K562 (cell line): ENCODE data around the gene ZNF513. TPM values are rescaled to one million over a fixed set of nuclear protein-coding genes. Genes with fewer than 3 reads are reported as not detected.

Experiments
- CREB1 ChIP-seq, 2 experiments: sonication (generic) in 1 of 2; formaldehyde crosslinking in 1 of 2; IDR thresholded peaks; 2 replicates each; pipeline versions ENCODE4 v1.6.1 to v1.8.0; 2012 to 2022; ENCODE audit warnings: inconsistent platforms in 1 of 2, mild to moderate bottlenecking in 1 of 2, missing genetic modification reagents in 1 of 2, moderate library complexity in 1 of 2
- CXXC5 ChIP-seq: fragments of 250-450 bp; sonication (Bioruptor Pico); IDR thresholded peaks from 2 replicates; pipeline ENCODE4 v1.8.0; 2022; ENCODE audit warnings: inconsistent platforms, mild to moderate bottlenecking, moderate library complexity
- DDX20 ChIP-seq: fragments of 450-650 bp; IDR thresholded peaks from 2 replicates; pipeline ENCODE4 v1.6.1; 2016; ENCODE audit warnings: missing genetic modification characterization, low read depth, mild to moderate bottlenecking, missing compliant biosample characterization, moderate library complexity
- EP300 ChIP-seq: IDR thresholded peaks from 2 replicates; pipeline ENCODE4 v1.6.1; 2012; ENCODE audit warnings: low read length, improper control_type of control experiment
- GABPB1 ChIP-seq: sonication (generic); formaldehyde crosslinking; IDR thresholded peaks from 2 replicates; pipeline ENCODE4 v1.8.0; 2022; ENCODE audit warnings: mild to moderate bottlenecking, missing genetic modification reagents
- KLF6 ChIP-seq: fragments of 250-450 bp; sonication (Bioruptor Pico); IDR thresholded peaks from 2 replicates; pipeline ENCODE4 v1.4.0; 2020; ENCODE audit warnings: mild to moderate bottlenecking, moderate library complexity, borderline replicate concordance
- PHF8 ChIP-seq: fragments of 200-600 bp; sonication (generic); IDR thresholded peaks from 2 replicates; pipeline ENCODE4 v1.6.1; 2012; ENCODE audit warnings: mixed run types, mild to moderate bottlenecking, inconsistent platforms, low read length, moderate library complexity, borderline replicate concordance
- RUNX1 ChIP-seq: sonication (generic); IDR thresholded peaks from 2 replicates; pipeline ENCODE4 v1.6.1; 2016; ENCODE audit warnings: antibody characterized with exemption, low read depth
- SAFB2 ChIP-seq: fragments of 200-400 bp; formaldehyde crosslinking; IDR thresholded peaks from 2 replicates; pipeline ENCODE4 v1.6.1; 2018; ENCODE audit warnings: borderline replicate concordance, low read length, low read depth, moderate library complexity; ENCODE audit not compliant: severe bottlenecking
- TBL1XR1 ChIP-seq, 2 experiments: IDR thresholded peaks; 2 replicates each; pipeline ENCODE4 v1.6.1; 2012; ENCODE audit warnings: improper control_type of control experiment in 2 of 2, low read length in 2 of 2, mild to moderate bottlenecking in 1 of 2
- ZBTB1 ChIP-seq: sonication (generic); formaldehyde crosslinking; IDR thresholded peaks from 2 replicates; pipeline ENCODE4 v1.8.1; 2023; ENCODE audit warnings: missing genetic modification reagents, low read depth, mild to moderate bottlenecking, borderline replicate concordance
- ZFPM2 ChIP-seq: fragments of 250-450 bp; sonication (Bioruptor Pico); IDR thresholded peaks from 2 replicates; pipeline ENCODE4 v1.5.1; 2022; ENCODE audit warnings: mild to moderate bottlenecking
- ZNF121 ChIP-seq: sonication (generic); formaldehyde crosslinking; conservative IDR thresholded peaks from 2 replicates; pipeline ENCODE4 v1.8.0; 2022; ENCODE audit warnings: missing genetic modification reagents
- ZNF134 ChIP-seq: fragments of 250-450 bp; sonication (Bioruptor Pico); conservative IDR thresholded peaks from 2 replicates; pipeline ENCODE4 v1.4.0; 2020
- ZNF436 ChIP-seq: fragments of 250-450, 450-650 bp; sonication (Bioruptor Pico); formaldehyde crosslinking; IDR thresholded peaks from 2 replicates; pipeline ENCODE4 v1.7.0; 2020; ENCODE audit warnings: mild to moderate bottlenecking
- ZNF586 ChIP-seq: fragments of 450-650 bp; formaldehyde crosslinking; conservative IDR thresholded peaks from 2 replicates; pipeline ENCODE4 v1.4.0; 2020; ENCODE audit warnings: mild to moderate bottlenecking, moderate library complexity
- ZNF75A ChIP-seq: fragments of 450-650 bp; formaldehyde crosslinking; IDR thresholded peaks from 2 replicates; pipeline ENCODE4 v1.4.0; 2020; ENCODE audit warnings: mild to moderate bottlenecking
- polyA plus RNA-seq, 8 experiments: library from polyadenylated mRNA; depleted of rRNA in 4 of 8; stranded (reverse) in 5 of 8; unstranded in 3 of 8; fragments of >200 nt; fragmentation: Nextera tagmentation in 2 of 8; fragmentation: Illumina TruSeq in 1 of 8; extraction: Ambion mirVana in 2 of 8; extraction: Trizol in 1 of 8; gene quantifications; 2 replicates each; pipeline versions ENCODE4 v1.2.1 to v1.2.3, GENCODE V29; 2011 to 2014; ENCODE audit warnings: inconsistent platforms in 1 of 8, missing spikeins in 1 of 8
- total RNA-seq, 7 experiments: library from RNA; depleted of rRNA in 6 of 7; stranded (reverse); fragments of >200 nt in 6 of 7; fragmentation: Illumina TruSeq in 2 of 7; extraction: Trizol in 2 of 7; gene quantifications; 2 replicates each; pipeline versions ENCODE4 v1.2.1 to v1.2.3, GENCODE V29; 2011 to 2021; ENCODE audit warnings: low replicate concordance in 1 of 7
- TF ChIP-seq, protein P1 (sequence below): fragments of 200-600 bp; sonication (generic); IDR thresholded peaks from one replicate; pipeline ENCODE4 v1.6.1; 2012; ENCODE audit warnings: mild to moderate bottlenecking, low read depth, low read length, inconsistent platforms

Gene ZNF513
- total and polyA plus RNA-seq, 9 of the 15 experiments (the other 6 are each of a cell fraction or from before 2014, with no cell fraction given) = 0.04 to 13.6 (median 4.4) TPM

- TF ChIP-seq, protein P1, sequence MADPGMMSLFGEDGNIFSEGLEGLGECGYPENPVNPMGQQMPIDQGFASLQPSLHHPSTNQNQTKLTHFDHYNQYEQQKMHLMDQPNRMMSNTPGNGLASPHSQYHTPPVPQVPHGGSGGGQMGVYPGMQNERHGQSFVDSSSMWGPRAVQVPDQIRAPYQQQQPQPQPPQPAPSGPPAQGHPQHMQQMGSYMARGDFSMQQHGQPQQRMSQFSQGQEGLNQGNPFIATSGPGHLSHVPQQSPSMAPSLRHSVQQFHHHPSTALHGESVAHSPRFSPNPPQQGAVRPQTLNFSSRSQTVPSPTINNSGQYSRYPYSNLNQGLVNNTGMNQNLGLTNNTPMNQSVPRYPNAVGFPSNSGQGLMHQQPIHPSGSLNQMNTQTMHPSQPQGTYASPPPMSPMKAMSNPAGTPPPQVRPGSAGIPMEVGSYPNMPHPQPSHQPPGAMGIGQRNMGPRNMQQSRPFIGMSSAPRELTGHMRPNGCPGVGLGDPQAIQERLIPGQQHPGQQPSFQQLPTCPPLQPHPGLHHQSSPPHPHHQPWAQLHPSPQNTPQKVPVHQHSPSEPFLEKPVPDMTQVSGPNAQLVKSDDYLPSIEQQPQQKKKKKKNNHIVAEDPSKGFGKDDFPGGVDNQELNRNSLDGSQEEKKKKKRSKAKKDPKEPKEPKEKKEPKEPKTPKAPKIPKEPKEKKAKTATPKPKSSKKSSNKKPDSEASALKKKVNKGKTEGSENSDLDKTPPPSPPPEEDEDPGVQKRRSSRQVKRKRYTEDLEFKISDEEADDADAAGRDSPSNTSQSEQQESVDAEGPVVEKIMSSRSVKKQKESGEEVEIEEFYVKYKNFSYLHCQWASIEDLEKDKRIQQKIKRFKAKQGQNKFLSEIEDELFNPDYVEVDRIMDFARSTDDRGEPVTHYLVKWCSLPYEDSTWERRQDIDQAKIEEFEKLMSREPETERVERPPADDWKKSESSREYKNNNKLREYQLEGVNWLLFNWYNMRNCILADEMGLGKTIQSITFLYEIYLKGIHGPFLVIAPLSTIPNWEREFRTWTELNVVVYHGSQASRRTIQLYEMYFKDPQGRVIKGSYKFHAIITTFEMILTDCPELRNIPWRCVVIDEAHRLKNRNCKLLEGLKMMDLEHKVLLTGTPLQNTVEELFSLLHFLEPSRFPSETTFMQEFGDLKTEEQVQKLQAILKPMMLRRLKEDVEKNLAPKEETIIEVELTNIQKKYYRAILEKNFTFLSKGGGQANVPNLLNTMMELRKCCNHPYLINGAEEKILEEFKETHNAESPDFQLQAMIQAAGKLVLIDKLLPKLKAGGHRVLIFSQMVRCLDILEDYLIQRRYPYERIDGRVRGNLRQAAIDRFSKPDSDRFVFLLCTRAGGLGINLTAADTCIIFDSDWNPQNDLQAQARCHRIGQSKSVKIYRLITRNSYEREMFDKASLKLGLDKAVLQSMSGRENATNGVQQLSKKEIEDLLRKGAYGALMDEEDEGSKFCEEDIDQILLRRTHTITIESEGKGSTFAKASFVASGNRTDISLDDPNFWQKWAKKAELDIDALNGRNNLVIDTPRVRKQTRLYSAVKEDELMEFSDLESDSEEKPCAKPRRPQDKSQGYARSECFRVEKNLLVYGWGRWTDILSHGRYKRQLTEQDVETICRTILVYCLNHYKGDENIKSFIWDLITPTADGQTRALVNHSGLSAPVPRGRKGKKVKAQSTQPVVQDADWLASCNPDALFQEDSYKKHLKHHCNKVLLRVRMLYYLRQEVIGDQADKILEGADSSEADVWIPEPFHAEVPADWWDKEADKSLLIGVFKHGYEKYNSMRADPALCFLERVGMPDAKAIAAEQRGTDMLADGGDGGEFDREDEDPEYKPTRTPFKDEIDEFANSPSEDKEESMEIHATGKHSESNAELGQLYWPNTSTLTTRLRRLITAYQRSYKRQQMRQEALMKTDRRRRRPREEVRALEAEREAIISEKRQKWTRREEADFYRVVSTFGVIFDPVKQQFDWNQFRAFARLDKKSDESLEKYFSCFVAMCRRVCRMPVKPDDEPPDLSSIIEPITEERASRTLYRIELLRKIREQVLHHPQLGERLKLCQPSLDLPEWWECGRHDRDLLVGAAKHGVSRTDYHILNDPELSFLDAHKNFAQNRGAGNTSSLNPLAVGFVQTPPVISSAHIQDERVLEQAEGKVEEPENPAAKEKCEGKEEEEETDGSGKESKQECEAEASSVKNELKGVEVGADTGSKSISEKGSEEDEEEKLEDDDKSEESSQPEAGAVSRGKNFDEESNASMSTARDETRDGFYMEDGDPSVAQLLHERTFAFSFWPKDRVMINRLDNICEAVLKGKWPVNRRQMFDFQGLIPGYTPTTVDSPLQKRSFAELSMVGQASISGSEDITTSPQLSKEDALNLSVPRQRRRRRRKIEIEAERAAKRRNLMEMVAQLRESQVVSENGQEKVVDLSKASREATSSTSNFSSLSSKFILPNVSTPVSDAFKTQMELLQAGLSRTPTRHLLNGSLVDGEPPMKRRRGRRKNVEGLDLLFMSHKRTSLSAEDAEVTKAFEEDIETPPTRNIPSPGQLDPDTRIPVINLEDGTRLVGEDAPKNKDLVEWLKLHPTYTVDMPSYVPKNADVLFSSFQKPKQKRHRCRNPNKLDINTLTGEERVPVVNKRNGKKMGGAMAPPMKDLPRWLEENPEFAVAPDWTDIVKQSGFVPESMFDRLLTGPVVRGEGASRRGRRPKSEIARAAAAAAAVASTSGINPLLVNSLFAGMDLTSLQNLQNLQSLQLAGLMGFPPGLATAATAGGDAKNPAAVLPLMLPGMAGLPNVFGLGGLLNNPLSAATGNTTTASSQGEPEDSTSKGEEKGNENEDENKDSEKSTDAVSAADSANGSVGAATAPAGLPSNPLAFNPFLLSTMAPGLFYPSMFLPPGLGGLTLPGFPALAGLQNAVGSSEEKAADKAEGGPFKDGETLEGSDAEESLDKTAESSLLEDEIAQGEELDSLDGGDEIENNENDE = no peak
- no peak for TF ChIP-seq DDX20 (tag)
- TF ChIP-seq RUNX1 = no peak
- no peak for TF ChIP-seq ZNF134 (CRISPR knock-in tag)
- TF ChIP-seq PHF8 = peak; percentile 56; the same call in 1 of the 2 replicates
- peak in 1 of 2 experiments; percentile 62; a peak in 1 of 4 replicates for TF ChIP-seq TBL1XR1 (IDR thresholded peaks at IDR 0.05; ENCODE audit: low read length in 2 of 2)
- TF ChIP-seq EP300 = peak; percentile 31
- peak; percentile 87 for TF ChIP-seq GABPB1 (CRISPR knock-in tag)
- no peak for TF ChIP-seq SAFB2
- TF ChIP-seq CREB1 (IDR thresholded peaks at IDR 0.05) = peak; percentile 97
- TF ChIP-seq CREB1 (CRISPR knock-in tag; IDR thresholded peaks at IDR 0.05) = peak; percentile 97
- TF ChIP-seq ZNF121 (CRISPR knock-in tag) = no peak
- TF ChIP-seq KLF6 = no peak
- no peak for TF ChIP-seq ZNF586
- TF ChIP-seq CXXC5 = peak; percentile 80
- no peak for TF ChIP-seq ZNF436 (CRISPR knock-in tag)
- no peak for TF ChIP-seq ZNF75A
- TF ChIP-seq ZBTB1 (CRISPR knock-in tag) = 0 out of 2 replicates have a peak, but pooled peaks have one; percentile 68
- no peak for TF ChIP-seq ZFPM2 (CRISPR knock-in tag)
Observed at GRCh38 chr2:27356382-27357181, 24.0 kb downstream of the ZNF513 start, which contains the start of gene GTF3C2 (continued).
